GM12872 (cell line): Measurements from ENCODE around the gene INSL4.

Experiments
- TF ChIP-seq, protein P1 (sequence below): IDR thresholded peaks from 3 replicates; pipeline ENCODE4 v1.5.1; 2011; ENCODE audit warnings: low read depth, mild to moderate bottlenecking, low read length, moderate library complexity; ENCODE audit not compliant: insufficient read depth

INSL4 gene

DNA sequence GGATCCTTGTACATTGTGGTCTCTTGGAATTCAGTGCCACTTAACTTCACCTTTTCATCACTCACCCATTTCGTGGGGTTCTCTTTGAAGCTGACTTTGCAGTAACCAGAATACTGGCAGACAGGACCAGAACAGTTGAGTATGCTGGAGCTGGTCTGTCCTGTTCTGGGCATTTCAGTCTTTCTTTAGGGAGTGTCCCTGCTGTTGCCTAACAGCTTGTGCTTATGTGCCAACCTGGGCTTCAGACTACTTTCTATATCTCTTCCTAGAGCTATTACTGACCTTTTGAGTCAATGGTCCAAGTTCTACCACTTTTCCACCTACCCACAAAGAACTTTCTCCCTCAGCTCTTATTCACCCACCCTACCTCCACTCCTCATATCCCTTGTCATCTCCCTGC is 35.8 kb upstream of the INSL4 start:
- TF ChIP-seq, protein P1, sequence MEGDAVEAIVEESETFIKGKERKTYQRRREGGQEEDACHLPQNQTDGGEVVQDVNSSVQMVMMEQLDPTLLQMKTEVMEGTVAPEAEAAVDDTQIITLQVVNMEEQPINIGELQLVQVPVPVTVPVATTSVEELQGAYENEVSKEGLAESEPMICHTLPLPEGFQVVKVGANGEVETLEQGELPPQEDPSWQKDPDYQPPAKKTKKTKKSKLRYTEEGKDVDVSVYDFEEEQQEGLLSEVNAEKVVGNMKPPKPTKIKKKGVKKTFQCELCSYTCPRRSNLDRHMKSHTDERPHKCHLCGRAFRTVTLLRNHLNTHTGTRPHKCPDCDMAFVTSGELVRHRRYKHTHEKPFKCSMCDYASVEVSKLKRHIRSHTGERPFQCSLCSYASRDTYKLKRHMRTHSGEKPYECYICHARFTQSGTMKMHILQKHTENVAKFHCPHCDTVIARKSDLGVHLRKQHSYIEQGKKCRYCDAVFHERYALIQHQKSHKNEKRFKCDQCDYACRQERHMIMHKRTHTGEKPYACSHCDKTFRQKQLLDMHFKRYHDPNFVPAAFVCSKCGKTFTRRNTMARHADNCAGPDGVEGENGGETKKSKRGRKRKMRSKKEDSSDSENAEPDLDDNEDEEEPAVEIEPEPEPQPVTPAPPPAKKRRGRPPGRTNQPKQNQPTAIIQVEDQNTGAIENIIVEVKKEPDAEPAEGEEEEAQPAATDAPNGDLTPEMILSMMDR = no peak

DNA sequence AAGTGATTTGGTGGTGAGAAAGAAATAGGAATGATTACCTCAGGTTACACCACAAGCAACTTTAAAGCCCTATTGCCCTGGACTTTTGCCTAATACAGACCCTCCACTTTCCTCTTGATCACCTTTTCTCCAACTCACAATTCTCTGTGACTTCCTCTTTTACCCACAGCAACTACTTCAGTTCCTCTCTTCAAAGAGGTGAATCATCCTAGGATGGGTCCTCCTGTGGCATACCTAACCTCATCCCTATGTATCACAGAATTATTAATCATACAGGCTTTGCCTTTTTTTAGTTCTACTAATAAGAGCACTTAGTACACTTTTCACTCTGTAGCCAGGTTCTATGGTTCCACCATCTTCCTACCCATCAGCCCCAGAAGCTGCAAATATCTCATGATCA is 26.1 kb upstream of the INSL4 start:
- TF ChIP-seq, protein P1 = no peak

DNA sequence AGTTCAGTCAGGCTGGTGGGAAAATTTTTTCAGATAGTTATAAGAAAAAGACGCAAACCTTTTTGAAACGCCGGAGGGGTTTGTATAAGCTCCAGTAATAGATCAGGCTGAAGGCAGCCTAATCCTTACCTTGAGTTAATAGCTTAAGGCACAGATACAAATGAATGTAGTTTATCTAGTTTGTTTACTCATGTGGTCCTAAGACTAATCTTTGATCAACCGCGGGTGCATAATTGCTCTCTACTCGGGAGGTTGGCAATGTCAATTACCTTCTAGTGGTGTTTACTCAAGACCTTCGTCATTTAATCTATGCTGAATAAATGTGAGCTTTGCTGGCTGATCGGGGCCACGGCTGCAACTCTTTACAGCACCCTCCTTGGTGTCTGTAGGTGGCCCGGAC is 665 bp upstream of the INSL4 start:
- TF ChIP-seq, protein P1 = no peak

DNA sequence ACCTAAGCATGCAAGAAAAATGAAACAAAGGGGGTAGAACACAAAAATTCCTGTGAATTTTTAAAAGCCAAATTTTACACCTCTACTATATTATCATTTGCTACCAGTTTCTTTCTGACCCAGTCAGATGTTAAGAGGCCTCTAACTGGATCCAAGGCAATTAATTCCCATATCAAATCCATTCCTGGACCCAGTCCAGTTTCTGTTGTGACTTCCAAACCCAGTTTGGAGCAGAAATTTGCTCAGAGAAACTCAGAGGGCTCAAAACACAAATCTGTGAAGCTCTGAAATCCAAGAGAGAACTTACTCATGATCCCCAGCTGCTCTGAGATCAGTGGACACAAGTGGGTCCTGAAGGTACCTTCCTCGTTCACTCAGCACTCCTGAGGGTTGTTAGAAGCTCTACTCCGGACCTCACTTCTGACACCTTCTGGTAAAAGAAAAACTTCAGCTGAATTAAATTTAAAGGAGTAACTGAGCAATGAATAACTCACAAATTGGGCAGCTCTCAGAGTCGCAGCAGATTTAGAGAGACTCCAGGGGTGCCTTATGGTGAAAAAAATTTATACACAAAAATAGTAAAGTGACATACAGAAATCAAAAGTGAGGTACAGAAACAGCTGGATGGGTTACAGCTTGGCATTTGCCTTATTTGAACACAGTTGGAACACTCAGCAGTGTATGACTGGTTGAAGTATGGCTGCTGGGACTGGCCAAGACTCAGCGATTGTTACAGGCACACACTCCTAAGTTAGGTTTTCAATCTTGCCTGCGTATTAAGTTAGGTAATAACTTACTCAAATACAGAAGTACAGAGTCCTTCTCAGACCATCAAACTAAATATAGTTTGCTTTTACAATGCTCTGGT is 32.4 kb downstream of the INSL4 start:
- TF ChIP-seq, protein P1 = no peak

DNA sequence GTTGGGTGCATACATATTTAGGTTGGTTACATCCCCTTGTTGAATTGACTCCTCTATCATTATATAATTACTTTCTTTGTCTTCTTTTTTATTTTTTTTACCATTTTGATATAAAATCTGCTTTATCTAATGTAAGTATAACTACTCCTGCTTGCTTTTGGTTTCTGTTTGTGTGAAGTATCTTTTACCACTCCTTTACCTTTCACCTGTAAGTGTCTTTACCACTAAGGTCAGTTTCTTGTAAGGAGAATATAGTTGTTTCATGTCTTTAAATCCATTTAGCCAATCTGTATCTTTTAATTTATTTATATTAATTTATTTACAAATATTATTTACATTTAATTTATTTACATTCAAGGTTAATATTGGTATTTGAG is 33.0 kb downstream of the INSL4 start:
- TF ChIP-seq, protein P1 = no peak

DNA sequence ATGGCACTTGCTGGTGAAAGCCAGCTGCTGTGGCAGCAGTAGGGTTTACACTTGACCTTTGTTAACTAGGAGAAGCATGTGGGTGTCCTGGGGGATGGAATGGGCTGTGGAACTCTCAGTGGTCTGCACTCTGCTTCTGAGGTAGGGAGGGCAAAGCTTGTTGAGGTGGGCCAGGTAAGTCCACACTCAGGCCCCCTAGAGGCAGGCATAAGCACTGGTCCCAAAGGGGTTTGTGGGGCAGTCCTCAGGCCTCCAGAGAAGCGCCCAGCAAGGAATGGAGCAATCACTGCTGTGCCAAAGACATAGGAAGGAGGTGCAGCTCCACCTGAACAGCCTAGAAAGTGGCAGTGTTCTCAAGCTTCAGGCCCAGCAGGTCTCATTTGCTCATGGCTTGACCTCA is 34.7 kb downstream of the INSL4 start:
- TF ChIP-seq, protein P1 = peak; percentile 50; the same call in 2 of the 3 replicates

DNA sequence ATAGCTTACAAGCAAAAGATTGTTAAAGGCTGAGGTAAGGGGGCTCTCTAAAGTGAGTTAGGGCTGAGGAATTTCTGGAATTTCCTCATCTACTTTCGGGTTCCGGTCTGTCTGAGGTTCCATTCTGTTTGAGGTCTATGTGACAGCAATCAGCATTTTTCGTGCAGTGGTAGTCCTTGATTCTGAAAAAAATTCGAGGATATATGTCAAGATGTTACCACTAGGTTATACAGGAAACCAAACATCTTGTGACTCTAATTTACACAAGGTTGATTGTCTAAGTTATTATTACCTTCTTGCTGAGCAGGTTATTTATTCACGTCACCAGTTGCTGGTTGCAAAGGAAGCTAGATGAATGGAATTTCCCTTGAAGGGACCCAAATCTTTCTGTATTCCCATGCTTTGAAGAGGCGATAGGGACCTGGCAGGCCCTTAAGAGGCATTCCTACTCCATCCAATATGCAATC is 38.1 kb downstream of the INSL4 start:
- TF ChIP-seq, protein P1 = no peak
